Mesothelial cell of epicardium (in vitro differentiated cells): Measurements from ENCODE around the gene FBN3. TPM values are rescaled to one million over a fixed set of nuclear protein-coding genes. Genes with fewer than 3 reads are reported as not detected.

Experiments
- DNase-seq, 2 experiments: peaks; one replicate each; pipeline ENCODE4 v3.0.0; 2021; ENCODE audit warnings: low spot score in 2 of 2; ENCODE audit not compliant: unreplicated experiment in 2 of 2
- H3K27ac Mint-ChIP-seq: 2 replicates; pipeline ENCODE4 v1.8.0; 2021; ENCODE audit warnings: mixed read lengths
- H3K27me3 Mint-ChIP-seq: 2 replicates; pipeline ENCODE4 v1.8.0; 2021; ENCODE audit warnings: low read depth, mixed read lengths
- H3K36me3 Mint-ChIP-seq: 2 replicates; pipeline ENCODE4 v1.8.0; 2021; ENCODE audit warnings: mixed read lengths
- H3K4me1 Mint-ChIP-seq: 2 replicates; pipeline ENCODE4 v1.8.0; 2021; ENCODE audit warnings: mixed read lengths
- H3K4me3 Mint-ChIP-seq: 2 replicates; pipeline ENCODE4 v1.8.0; 2021; ENCODE audit warnings: mild to moderate bottlenecking, moderate library complexity, mixed read lengths
- H3K9me3 Mint-ChIP-seq: 2 replicates; pipeline ENCODE4 v1.8.0; 2021; ENCODE audit warnings: mixed read lengths
- total RNA-seq: library from RNA; stranded (reverse); gene quantifications from 3 replicates; pipeline ENCODE4 v1.2.1, GENCODE V29; 2021
- TF ChIP-seq, protein P1 (sequence below): fragments of 200-600 bp; sonication (generic); IDR thresholded peaks from one replicate; pipeline ENCODE4 v1.5.0; 2021; ENCODE audit warnings: antibody characterized with exemption; ENCODE audit not compliant: unreplicated experiment

The FBN3 gene
- total RNA-seq, 1 donor from 2014 or later, result 120 TPM

DNA sequence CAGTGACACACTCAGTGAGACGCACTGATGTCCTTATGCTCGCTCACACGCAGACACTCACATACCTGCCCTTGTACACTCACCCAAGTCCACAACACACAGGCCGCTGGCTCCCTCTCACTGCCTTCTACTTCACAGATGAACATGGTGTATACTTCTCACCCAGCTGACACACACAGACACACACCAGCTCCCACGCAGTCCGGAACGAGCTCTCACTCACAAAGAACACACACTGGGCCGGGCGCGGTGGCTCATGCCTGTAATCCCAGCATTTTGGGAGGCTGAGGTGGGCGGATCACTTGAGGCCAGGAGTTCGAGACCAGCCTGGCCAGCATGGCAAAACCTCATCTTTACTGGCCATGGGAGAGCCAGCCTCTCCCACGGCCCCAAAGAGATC lies 65.2 kb downstream of the FBN3 start:
- H3K4me3 Mint-ChIP-seq, result no peak overlapping the region
- no peaks in the 10 kb centered on the region for H3K27me3 Mint-ChIP-seq
- H3K36me3 Mint-ChIP-seq, result peaks cover 49% of the 10 kb centered on the region
- no peaks in the 10 kb centered on the region for H3K4me1 Mint-ChIP-seq
- no peak for DNase-seq
- TF ChIP-seq, protein P1, sequence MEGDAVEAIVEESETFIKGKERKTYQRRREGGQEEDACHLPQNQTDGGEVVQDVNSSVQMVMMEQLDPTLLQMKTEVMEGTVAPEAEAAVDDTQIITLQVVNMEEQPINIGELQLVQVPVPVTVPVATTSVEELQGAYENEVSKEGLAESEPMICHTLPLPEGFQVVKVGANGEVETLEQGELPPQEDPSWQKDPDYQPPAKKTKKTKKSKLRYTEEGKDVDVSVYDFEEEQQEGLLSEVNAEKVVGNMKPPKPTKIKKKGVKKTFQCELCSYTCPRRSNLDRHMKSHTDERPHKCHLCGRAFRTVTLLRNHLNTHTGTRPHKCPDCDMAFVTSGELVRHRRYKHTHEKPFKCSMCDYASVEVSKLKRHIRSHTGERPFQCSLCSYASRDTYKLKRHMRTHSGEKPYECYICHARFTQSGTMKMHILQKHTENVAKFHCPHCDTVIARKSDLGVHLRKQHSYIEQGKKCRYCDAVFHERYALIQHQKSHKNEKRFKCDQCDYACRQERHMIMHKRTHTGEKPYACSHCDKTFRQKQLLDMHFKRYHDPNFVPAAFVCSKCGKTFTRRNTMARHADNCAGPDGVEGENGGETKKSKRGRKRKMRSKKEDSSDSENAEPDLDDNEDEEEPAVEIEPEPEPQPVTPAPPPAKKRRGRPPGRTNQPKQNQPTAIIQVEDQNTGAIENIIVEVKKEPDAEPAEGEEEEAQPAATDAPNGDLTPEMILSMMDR, result no peak
- H3K27ac Mint-ChIP-seq, result no peak overlapping the region
- H3K9me3 Mint-ChIP-seq, result no peaks in the 10 kb centered on the region

DNA sequence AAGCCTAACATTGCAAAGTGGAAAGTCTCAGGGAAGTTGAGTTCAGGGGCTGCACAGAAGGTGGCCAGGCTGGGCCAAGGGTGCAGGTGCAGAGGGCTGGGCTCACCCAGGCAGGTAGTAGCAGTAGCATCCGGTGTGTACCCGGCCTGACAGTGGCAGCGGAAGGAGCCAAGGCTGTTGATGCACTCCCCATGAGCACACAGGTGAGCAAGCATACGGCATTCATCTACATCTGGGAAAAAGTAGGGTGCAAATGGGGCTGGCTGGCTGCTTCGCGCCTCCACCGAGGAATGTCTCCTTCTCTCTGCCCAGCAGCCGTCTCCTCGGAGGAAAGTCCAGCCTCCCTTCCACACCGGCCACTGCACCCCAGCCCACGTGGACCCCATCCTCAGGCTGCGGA lies 66.3 kb downstream of the FBN3 start:
- H3K27ac Mint-ChIP-seq, result no peak overlapping the region
- H3K27me3 Mint-ChIP-seq, result no peaks in the 10 kb centered on the region
- no peaks in the 10 kb centered on the region for H3K9me3 Mint-ChIP-seq
- TF ChIP-seq, protein P1, result no peak
- H3K36me3 Mint-ChIP-seq, result peaks cover 53% of the 10 kb centered on the region
- H3K4me3 Mint-ChIP-seq, result no peak overlapping the region
- no peaks in the 10 kb centered on the region for H3K4me1 Mint-ChIP-seq
- DNase-seq, result no peak

DNA sequence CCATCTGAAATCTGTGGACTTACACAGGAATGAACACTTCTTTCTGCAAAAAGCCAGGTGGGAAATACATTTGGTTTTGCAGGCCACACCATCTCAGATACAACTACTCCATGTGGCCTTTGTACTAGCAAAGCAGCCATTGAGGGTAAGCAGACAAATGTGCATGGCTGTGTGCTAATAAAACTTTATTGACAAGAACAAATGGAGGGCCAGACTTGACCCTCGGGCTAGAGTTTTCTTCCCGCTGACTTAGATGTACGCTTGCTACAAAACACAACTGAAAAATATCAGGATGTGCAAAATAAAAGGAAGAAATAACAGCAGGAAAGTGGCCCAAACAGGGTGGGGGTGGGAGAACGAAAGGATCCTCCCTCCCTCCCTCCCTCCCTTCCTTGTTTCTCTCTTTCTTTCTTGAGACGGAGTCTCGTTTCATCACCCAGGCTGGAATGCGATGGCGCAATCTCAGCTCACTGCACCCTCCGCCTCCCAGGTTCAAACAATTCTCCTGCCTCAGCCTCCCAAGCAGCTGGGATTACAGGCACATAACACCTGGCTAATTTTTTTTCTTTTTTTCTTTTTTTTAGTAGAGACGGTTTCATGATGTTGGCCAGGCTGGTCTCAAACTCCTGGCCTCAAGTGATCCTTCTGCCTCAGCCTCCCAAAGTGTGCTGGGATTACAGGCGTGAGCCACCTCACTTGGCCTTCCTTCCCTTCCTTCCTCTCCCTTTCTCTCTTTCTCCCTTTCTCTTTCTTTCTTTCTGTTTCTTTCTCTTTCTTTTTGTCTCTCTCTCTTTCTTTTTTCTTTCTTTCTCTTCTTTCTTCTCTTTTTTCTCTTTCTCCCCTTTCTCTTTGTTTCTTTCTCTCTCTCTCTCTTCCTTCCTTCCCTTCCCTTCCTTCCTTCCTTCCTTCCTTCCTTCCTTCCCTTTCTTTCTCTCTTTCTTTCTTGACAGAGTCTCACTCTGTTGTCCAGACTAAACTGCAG lies 67.5 kb downstream of the FBN3 start:
- DNase-seq, result no peak
- peaks cover 50% of the 10 kb centered on the region for H3K36me3 Mint-ChIP-seq

DNA sequence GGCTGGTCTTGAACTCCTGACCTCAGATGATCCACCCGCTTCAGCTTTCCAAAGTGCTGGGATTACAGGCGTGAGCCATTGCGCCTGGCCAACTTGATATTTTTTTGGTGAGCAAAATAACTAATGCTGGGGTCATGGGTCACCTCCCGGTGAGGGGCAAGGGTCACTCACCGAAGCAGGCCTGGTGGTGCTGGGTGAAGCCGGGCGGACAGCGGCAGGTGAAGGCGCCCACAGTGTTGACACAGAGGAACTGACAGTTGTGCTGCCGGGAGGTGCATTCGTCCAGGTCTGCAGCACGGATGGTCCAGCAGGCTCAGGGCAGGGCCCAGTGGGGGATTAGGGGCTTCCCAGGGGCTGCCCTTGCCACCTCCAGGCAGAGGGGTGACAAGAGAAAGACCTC lies 68.6 kb downstream of the FBN3 start:
- Mint-ChIP-seq H3K36me3 (peaks cover 52% of the 10 kb centered on the region), H3K4me3 (no peak overlapping the region), H3K4me1 (no peaks in the 10 kb centered on the region), H3K27ac (no peak overlapping the region), H3K27me3 (no peaks in the 10 kb centered on the region), H3K9me3 (no peaks in the 10 kb centered on the region)
- TF ChIP-seq, protein P1, result no peak
- DNase-seq, result no peak

More for the DNA sequence above, 67.5 kb downstream of the FBN3 start:
- H3K4me1 Mint-ChIP-seq, result no peaks in the 10 kb centered on the region
- no peaks in the 10 kb centered on the region for H3K27me3 Mint-ChIP-seq
- H3K9me3 Mint-ChIP-seq, result no peaks in the 10 kb centered on the region
- TF ChIP-seq, protein P1, result no peak
- H3K4me3 Mint-ChIP-seq, result no peak overlapping the region
- no peak overlapping the region for H3K27ac Mint-ChIP-seq

DNA sequence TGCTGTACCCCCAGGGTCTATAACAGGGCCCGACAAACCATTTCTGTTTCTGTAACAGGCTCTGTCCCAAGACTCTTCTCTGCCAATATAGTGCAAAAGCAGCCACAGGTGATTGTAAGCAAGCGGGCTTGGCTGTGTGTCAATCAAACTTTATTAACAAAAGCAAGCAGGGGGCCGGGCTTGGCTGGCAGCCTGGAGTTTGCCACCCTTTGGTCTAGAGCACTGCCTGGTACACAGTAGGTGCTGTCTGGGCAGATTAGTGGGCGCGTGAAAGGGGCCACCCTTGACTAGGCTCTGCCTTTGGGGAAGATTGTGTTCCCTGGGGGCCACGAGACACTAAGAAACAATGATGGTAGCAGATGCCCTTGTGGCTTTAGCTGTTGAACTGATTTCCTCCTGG lies 69.4 kb downstream of the FBN3 start:
- no peaks in the 10 kb centered on the region for H3K4me1 Mint-ChIP-seq
- no peak overlapping the region for H3K27ac Mint-ChIP-seq
- TF ChIP-seq, protein P1, result no peak
- no peaks in the 10 kb centered on the region for H3K9me3 Mint-ChIP-seq
- no peaks in the 10 kb centered on the region for H3K27me3 Mint-ChIP-seq
- no peak for DNase-seq
- peaks cover 57% of the 10 kb centered on the region for H3K36me3 Mint-ChIP-seq
- H3K4me3 Mint-ChIP-seq, result no peak overlapping the region
